HL-60 (cell line): Measurements from ENCODE around the gene GABRR1.

Source experiments
- DNase-seq, 2 experiments: peaks; one replicate each; pipeline ENCODE4 v3.0.0-alpha.2; 2010 to 2020; ENCODE audit warnings: low read depth in 1 of 2, low spot score in 1 of 2
- H3K27ac ChIP-seq: fragments of 250-450 bp; sonication (Bioruptor Pico); replicated peaks from 2 replicates; pipeline ENCODE4 v1.5.1; 2020; ENCODE audit warnings: mild to moderate bottlenecking, moderate library complexity
- H3K27me3 ChIP-seq: fragments of 250-450 bp; sonication (Bioruptor Pico); 2 replicates; pipeline ENCODE4 v1.5.1; 2021; ENCODE audit warnings: mild to moderate bottlenecking, moderate library complexity; ENCODE audit not compliant: insufficient read depth, poor library complexity, severe bottlenecking
- H3K4me3 ChIP-seq: replicated peaks from 2 replicates; pipeline ENCODE4 v1.5.1; 2011; ENCODE audit warnings: mild to moderate bottlenecking, control low read depth, low read length; ENCODE audit not compliant: insufficient read depth
- GABPA ChIP-seq: IDR thresholded peaks from 2 replicates; pipeline ENCODE4 v1.6.1; 2012; ENCODE audit warnings: low read depth
- POLR2AphosphoS5 ChIP-seq: IDR thresholded peaks from 2 replicates; pipeline ENCODE4 v1.6.1; 2012; ENCODE audit warnings: low read depth
- SPI1 ChIP-seq: IDR thresholded peaks from 2 replicates; pipeline ENCODE4 v1.6.1; 2012; ENCODE audit warnings: low read depth, mild to moderate bottlenecking, borderline replicate concordance
- long read RNA-seq: library from polyadenylated mRNA; unstranded; transcript quantifications from one replicate; pipeline ENCODE4 v2.0.0, GENCODE V29; 2020
- TF ChIP-seq, protein P1 (sequence below): IDR thresholded peaks from 2 replicates; pipeline ENCODE4 v1.6.1; 2012; ENCODE audit warnings: low read depth; ENCODE audit not compliant: insufficient replicate concordance
- TF ChIP-seq, protein P2 (sequence below): IDR thresholded peaks from one replicate; pipeline ENCODE4 v1.5.1; 2011; ENCODE audit warnings: low read length, control low read depth, inconsistent platforms; ENCODE audit not compliant: insufficient read depth

Gene GABRR1
- long read RNA-seq, result 0 reads

DNA sequence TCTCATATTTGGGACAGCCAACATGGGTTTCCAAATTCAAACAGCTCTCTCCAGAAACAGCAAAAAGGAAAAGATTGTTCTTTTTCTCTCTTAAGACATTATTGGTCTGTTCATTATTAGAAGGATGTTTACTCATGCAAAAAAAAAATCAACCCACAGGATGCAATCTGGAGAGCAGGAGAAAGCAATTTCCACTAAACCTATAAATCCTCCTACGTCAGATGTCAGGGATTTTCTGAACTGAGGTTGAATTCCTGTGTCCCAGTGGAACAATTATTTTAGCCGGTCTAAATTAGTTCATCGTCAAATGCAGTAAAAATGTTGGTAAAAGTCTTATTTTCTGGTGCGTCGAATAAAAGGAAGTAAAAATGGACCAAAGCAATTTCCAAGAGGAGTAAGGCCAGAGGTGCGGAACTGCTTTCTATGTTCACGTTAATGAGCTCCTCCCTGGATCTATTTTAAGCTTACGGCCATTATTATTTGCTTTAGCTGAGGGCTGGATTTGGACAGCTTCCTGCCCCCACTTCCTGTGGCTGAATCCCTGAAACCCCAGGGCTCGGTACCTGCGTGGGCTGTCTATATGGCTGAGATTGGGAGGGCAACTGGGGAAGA, at the start of gene GABRR1:
Gene GABRR1 (minus strand): TSS at position 60 of the 612 bp plus-strand sequence. CDS start 36 bp downstream, at position 24.
- Histone ChIP-seq H3K4me3 (no peak within 1 kb of the TSS), H3K27ac (no peak within 1 kb of the TSS), H3K27me3 (no peaks in the 10 kb centered on the region)
- TF ChIP-seq, protein P1, sequence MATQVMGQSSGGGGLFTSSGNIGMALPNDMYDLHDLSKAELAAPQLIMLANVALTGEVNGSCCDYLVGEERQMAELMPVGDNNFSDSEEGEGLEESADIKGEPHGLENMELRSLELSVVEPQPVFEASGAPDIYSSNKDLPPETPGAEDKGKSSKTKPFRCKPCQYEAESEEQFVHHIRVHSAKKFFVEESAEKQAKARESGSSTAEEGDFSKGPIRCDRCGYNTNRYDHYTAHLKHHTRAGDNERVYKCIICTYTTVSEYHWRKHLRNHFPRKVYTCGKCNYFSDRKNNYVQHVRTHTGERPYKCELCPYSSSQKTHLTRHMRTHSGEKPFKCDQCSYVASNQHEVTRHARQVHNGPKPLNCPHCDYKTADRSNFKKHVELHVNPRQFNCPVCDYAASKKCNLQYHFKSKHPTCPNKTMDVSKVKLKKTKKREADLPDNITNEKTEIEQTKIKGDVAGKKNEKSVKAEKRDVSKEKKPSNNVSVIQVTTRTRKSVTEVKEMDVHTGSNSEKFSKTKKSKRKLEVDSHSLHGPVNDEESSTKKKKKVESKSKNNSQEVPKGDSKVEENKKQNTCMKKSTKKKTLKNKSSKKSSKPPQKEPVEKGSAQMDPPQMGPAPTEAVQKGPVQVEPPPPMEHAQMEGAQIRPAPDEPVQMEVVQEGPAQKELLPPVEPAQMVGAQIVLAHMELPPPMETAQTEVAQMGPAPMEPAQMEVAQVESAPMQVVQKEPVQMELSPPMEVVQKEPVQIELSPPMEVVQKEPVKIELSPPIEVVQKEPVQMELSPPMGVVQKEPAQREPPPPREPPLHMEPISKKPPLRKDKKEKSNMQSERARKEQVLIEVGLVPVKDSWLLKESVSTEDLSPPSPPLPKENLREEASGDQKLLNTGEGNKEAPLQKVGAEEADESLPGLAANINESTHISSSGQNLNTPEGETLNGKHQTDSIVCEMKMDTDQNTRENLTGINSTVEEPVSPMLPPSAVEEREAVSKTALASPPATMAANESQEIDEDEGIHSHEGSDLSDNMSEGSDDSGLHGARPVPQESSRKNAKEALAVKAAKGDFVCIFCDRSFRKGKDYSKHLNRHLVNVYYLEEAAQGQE, result no peak
- TF ChIP-seq SPI1, result no peak
- TF ChIP-seq GABPA, result no peak
- TF ChIP-seq POLR2AphosphoS5, result no peak
- TF ChIP-seq, protein P2, sequence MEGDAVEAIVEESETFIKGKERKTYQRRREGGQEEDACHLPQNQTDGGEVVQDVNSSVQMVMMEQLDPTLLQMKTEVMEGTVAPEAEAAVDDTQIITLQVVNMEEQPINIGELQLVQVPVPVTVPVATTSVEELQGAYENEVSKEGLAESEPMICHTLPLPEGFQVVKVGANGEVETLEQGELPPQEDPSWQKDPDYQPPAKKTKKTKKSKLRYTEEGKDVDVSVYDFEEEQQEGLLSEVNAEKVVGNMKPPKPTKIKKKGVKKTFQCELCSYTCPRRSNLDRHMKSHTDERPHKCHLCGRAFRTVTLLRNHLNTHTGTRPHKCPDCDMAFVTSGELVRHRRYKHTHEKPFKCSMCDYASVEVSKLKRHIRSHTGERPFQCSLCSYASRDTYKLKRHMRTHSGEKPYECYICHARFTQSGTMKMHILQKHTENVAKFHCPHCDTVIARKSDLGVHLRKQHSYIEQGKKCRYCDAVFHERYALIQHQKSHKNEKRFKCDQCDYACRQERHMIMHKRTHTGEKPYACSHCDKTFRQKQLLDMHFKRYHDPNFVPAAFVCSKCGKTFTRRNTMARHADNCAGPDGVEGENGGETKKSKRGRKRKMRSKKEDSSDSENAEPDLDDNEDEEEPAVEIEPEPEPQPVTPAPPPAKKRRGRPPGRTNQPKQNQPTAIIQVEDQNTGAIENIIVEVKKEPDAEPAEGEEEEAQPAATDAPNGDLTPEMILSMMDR, result no peak
- DNase-seq, result no peak

DNA sequence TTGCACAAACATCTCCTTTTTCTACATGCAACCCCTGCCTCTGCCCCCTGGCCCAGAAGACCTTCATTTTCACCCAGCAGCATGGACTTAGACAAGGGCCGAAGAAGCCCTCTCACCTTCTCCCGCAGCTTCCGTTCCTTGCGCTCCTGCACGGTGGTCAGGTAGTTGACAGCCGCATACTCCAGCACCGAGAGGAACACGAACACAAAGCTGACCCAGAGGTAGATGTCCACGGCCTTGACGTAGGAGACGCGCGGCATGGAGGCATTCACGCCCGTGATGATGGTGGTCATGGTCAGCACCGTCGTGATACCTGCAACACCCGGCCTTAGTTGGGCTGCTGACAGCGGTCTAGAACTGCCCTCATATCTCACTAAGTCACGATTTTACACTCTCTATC, 47.1 kb upstream of the GABRR1 start:
- no peak for DNase-seq
- no peak for TF ChIP-seq POLR2AphosphoS5
- TF ChIP-seq, protein P2, result no peak
- Histone ChIP-seq H3K4me3 (no peak overlapping the region), H3K27me3 (no peaks in the 10 kb centered on the region), H3K27ac (no peak overlapping the region)

DNA sequence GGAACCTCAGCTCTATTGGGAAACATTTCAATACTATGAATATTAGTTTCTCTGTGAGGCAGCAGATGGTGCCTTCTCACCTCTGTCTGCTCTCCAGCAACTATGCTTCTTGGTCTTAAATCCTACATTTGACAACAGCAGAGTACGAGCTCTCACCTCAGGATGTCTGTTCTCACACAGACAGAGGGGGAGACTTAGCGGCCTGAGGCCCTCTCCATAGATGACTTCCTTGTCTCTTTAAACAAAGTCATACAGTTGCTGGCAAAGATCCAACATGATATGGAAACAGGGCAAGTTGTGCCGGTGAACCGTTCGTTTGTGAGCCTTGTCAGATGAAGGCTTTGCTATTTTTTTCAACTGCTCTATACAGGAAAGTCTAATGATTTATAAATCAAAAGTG, 43.7 kb upstream of the GABRR1 start:
- Histone ChIP-seq H3K27me3 (no peaks in the 10 kb centered on the region), H3K4me3 (no peak overlapping the region)
- DNase-seq, result peak; percentile 33 to 80

More for the DNA sequence above, 43.7 kb upstream of the GABRR1 start:
- 0 out of 2 replicates have a peak, but pooled peaks have one; percentile 27 for TF ChIP-seq POLR2AphosphoS5
- TF ChIP-seq SPI1, result no peak
- TF ChIP-seq, protein P2, result no peak
- TF ChIP-seq, protein P1, result no peak
- TF ChIP-seq GABPA, result no peak
- peak overlapping the region; percentile 46 for H3K27ac ChIP-seq
